ENCODE measurements around the gene TNK2. TPM values are rescaled to one million over a fixed set of nuclear protein-coding genes. Genes with fewer than 3 reads are reported as not detected.
"Not testable (repeated sequence)": the region's sequence is repeated elsewhere in the genome, so short reads cannot be mapped to it uniquely, and the experiment has no call there.

TNK2 gene
- total RNA-seq, 2 donors from 2014 or later: 26.5 to 38.6 TPM

GRCh38 chr3:195918176-195918575 is 9.8 kb upstream of the TNK2 start:
- H3K36me3 ChIP-seq: no peaks in the 10 kb centered on the region
- H3K4me3 ChIP-seq: no peak overlapping the region
- no peak overlapping the region for H3K27ac ChIP-seq
- no peaks in the 10 kb centered on the region for H3K9me3 ChIP-seq
- peaks cover 0 to 14% of the 10 kb centered on the region in 2 donors for H3K4me1 ChIP-seq
- no peak for DNase-seq (ENCODE audit: low spot score)
- TF ChIP-seq CTCF (IDR thresholded peaks at IDR 0.05): no peak
- H3K27me3 ChIP-seq: no peaks in the 10 kb centered on the region

GRCh38 chr3:195916991-195917390 is 8.6 kb upstream of the TNK2 start:
- Histone ChIP-seq H3K27me3 (no peaks in the 10 kb centered on the region), H3K36me3 (no peaks in the 10 kb centered on the region), H3K4me1 (peaks cover 0 to 14% of the 10 kb centered on the region in 2 donors), H3K27ac (no peak overlapping the region), H3K9me3 (no peaks in the 10 kb centered on the region), H3K4me3 (no peak overlapping the region)
- no peak for TF ChIP-seq CTCF (IDR thresholded peaks at IDR 0.05)
- DNase-seq (ENCODE audit: low spot score): no peak

GRCh38 chr3:195916291-195916690 is 7.9 kb upstream of the TNK2 start:
- H3K27ac ChIP-seq: no peak overlapping the region
- TF ChIP-seq CTCF (IDR thresholded peaks at IDR 0.05): no peak
- H3K4me3 ChIP-seq: no peak overlapping the region
- no peaks in the 10 kb centered on the region for H3K9me3 ChIP-seq
- H3K27me3 ChIP-seq: no peaks in the 10 kb centered on the region
- peaks cover 0 to 14% of the 10 kb centered on the region in 2 donors for H3K4me1 ChIP-seq
- no peaks in the 10 kb centered on the region for H3K36me3 ChIP-seq
- DNase-seq (ENCODE audit: low spot score): no peak

- H3K27ac ChIP-seq: peak overlapping the region; percentile 78 to 81
- H3K27me3 ChIP-seq: no peaks in the 10 kb centered on the region
- no peaks in the 10 kb centered on the region for H3K36me3 ChIP-seq
- H3K9me3 ChIP-seq: no peaks in the 10 kb centered on the region
- peak; percentile 79 to 98 for TF ChIP-seq CTCF (IDR thresholded peaks at IDR 0.05)
- peak; percentile 97 for DNase-seq (ENCODE audit: low spot score)
- peak overlapping the region in 1 of 2 donors; percentile 3 for H3K4me3 ChIP-seq
- H3K4me1 ChIP-seq: peaks cover 0 to 19% of the 10 kb centered on the region in 2 donors
These were observed 6.5 kb upstream of the TNK2 start for GRCh38 chr3:195914648-195915473.

GRCh38 chr3:195914146-195914545 is 5.8 kb upstream of the TNK2 start:
- not testable (repeated sequence) for H3K36me3 ChIP-seq; H3K9me3 ChIP-seq; H3K4me3 ChIP-seq; DNase-seq (ENCODE audit: low spot score); H3K27me3 ChIP-seq
- Histone ChIP-seq H3K27ac (peak overlapping the region; percentile 78 to 81), H3K4me1 (peaks cover 0 to 20% of the 10 kb centered on the region in 2 donors)

- no peaks in the 10 kb centered on the region for H3K9me3 ChIP-seq
- H3K4me1 ChIP-seq: peaks cover 0 to 26% of the 10 kb centered on the region in 2 donors
- H3K36me3 ChIP-seq: no peaks in the 10 kb centered on the region
- no peak for DNase-seq (ENCODE audit: low spot score)
- no peak overlapping the region for H3K27ac ChIP-seq
- H3K4me3 ChIP-seq: no peak overlapping the region
- H3K27me3 ChIP-seq: no peaks in the 10 kb centered on the region
- no peak for TF ChIP-seq CTCF (IDR thresholded peaks at IDR 0.05)
These were observed 5.0 kb upstream of the TNK2 start for GRCh38 chr3:195913382-195913781.

All from right atrium auricular region (tissue), 2 donors.